A549 (cell line): Measurements from ENCODE around the gene IFT27. TPM values are rescaled to one million over a fixed set of nuclear protein-coding genes. Genes with fewer than 3 reads are reported as not detected.

ENCODE experiments used
- ATAC-seq, 2 experiments: fragments of 200-7000 bp in 1 of 2; fragments of >200 bp in 1 of 2; cut with Nextera tagmentation in 1 of 2; cut with Tn5 transposase in 1 of 2; 3 replicates each; pipeline versions ENCODE4 v1.8.0 to v1.9.1; 2018 to 2020; ENCODE audit warnings: mild to moderate bottlenecking in 1 of 2, moderate library complexity in 1 of 2
- CTCF ChIA-PET: fragments of 300-600 bp; sonication (Branson Sonifier 250); formaldehyde crosslinking; extraction: SDS; loops from one replicate; lab custom pipeline; 2021; ENCODE audit warnings: antibody characterized with exemption, inconsistent platforms; lab: Yijun Ruan, JAX
- POLR2A ChIA-PET: fragments of 350-600 bp; formaldehyde crosslinking; extraction: SDS; loops from one replicate; lab custom pipeline; 2021; ENCODE audit warnings: antibody characterized with exemption, inconsistent platforms; lab: Yijun Ruan, JAX
- DNase-seq, 2 experiments: peaks; one replicate each; pipeline versions ENCODE4 v3.0.0 to v3.0.0-alpha.2; 2011 to 2016; ENCODE audit warnings: low read depth in 1 of 2, low spot score in 1 of 2
- FAIRE-seq: peaks from 2 replicates; lab custom pipeline; 2011; peaks lifted over from hg19 to GRCh38; lab: Jason Lieb, UNC
- H3K27ac ChIP-seq, 2 experiments: fragments of >200 bp; sonication (Bioruptor Twin); formaldehyde crosslinking; 3 replicates each; pipeline ENCODE4 v1.5.1; 2016 to 2017
- H3K4me1 ChIP-seq: fragments of >200 bp; sonication (Bioruptor Twin); formaldehyde crosslinking; 3 replicates; pipeline ENCODE4 v1.6.1; 2016
- H3K4me2 ChIP-seq: fragments of >200 bp; sonication (Bioruptor Twin); formaldehyde crosslinking; 3 replicates; pipeline ENCODE4 v1.6.1; 2016
- H3K4me3 ChIP-seq: fragments of >200 bp; sonication (Bioruptor Twin); formaldehyde crosslinking; 3 replicates; pipeline ENCODE4 v1.5.1; 2016
- H3K9me3 ChIP-seq: fragments of >200 bp; sonication (Bioruptor Twin); formaldehyde crosslinking; 3 replicates; pipeline ENCODE4 v1.6.1; 2016
- BCL3 ChIP-seq: fragments of >200 bp; sonication (Bioruptor Twin); formaldehyde crosslinking; IDR thresholded peaks from 3 replicates; pipeline ENCODE4 v1.6.1; 2016
- CEBPB ChIP-seq, 2 experiments: fragments of >200 bp in 1 of 2; sonication (Bioruptor Twin) in 1 of 2; formaldehyde crosslinking in 1 of 2; IDR thresholded peaks; 2 replicates each; pipeline ENCODE4 v1.6.1; 2012 to 2016
- CHD2 ChIP-seq: fragments of 150-350 bp; IDR thresholded peaks from 2 replicates; pipeline ENCODE4 v1.6.1; 2014; ENCODE audit warnings: low read length; ENCODE audit not compliant: partially characterized antibody
- FOSB ChIP-seq: fragments of 250-450 bp; sonication (Bioruptor Pico); IDR thresholded peaks from 2 replicates; pipeline ENCODE4 v1.5.0; 2020; ENCODE audit warnings: mild to moderate bottlenecking, moderate library complexity
- FOSL2 ChIP-seq, 2 experiments: fragments of 450-650 bp in 1 of 2; fragments of >200 bp in 1 of 2; sonication (Bioruptor Twin) in 1 of 2; formaldehyde crosslinking; IDR thresholded peaks; 2 replicates each; pipeline versions ENCODE4 v1.5.0 to v1.6.1; 2016 to 2020; ENCODE audit warnings: mild to moderate bottlenecking in 1 of 2, moderate library complexity in 1 of 2
- FOXS1 ChIP-seq: fragments of 250-450 bp; sonication (Bioruptor Pico); IDR thresholded peaks from 2 replicates; pipeline ENCODE4 v1.5.0; 2020; ENCODE audit warnings: mild to moderate bottlenecking, moderate library complexity
- JUNB ChIP-seq: fragments of >200 bp; sonication (Bioruptor Twin); formaldehyde crosslinking; IDR thresholded peaks from 2 replicates; pipeline ENCODE4 v1.6.1; 2016
- KDM1A ChIP-seq: fragments of 200-600 bp; sonication (generic); IDR thresholded peaks from 2 replicates; pipeline ENCODE4 v1.6.1; 2016; ENCODE audit warnings: low read depth, mild to moderate bottlenecking
- MAFK ChIP-seq: fragments of 450-650 bp; IDR thresholded peaks from 2 replicates; pipeline ENCODE4 v1.6.1; 2014; ENCODE audit not compliant: partially characterized antibody
- NFE2L2 ChIP-seq: fragments of 150-350 bp; conservative IDR thresholded peaks from 2 replicates; pipeline ENCODE4 v1.6.1; 2014; ENCODE audit warnings: low read length
- PBX3 ChIP-seq: IDR thresholded peaks from 2 replicates; pipeline ENCODE4 v1.6.1; 2012
- RAD21 ChIP-seq, 2 experiments: fragments of >200 bp in 1 of 2; sonication (Bioruptor Twin) in 1 of 2; formaldehyde crosslinking in 1 of 2; IDR thresholded peaks in 1 of 2; conservative IDR thresholded peaks in 1 of 2; 2 replicates in 1 of 2; 3 replicates in 1 of 2; pipeline ENCODE4 v1.6.1; 2012 to 2018; ENCODE audit warnings: inconsistent platforms in 1 of 2
- RARB ChIP-seq: fragments of 250-450 bp; sonication (Bioruptor Pico); IDR thresholded peaks from 2 replicates; pipeline ENCODE4 v1.8.0; 2021; ENCODE audit warnings: mild to moderate bottlenecking, moderate library complexity
- RCOR1 ChIP-seq: fragments of 150-350 bp; IDR thresholded peaks from 2 replicates; pipeline ENCODE4 v1.6.1; 2014; ENCODE audit warnings: antibody characterized with exemption, low read length, low read depth
- RNF2 ChIP-seq: fragments of 200-600 bp; sonication (generic); IDR thresholded peaks from 2 replicates; pipeline ENCODE4 v1.6.1; 2016; ENCODE audit warnings: low read depth, mild to moderate bottlenecking, antibody characterized with exemption, moderate library complexity, borderline replicate concordance
- TFCP2L1 ChIP-seq: fragments of 250-450 bp; sonication (Bioruptor Pico); IDR thresholded peaks from 2 replicates; pipeline ENCODE4 v1.5.0; 2021; ENCODE audit warnings: mild to moderate bottlenecking
- TP53 ChIP-seq: fragments of 250-450 bp; sonication (Bioruptor Pico); IDR thresholded peaks from 2 replicates; pipeline ENCODE4 v1.5.0; 2021; ENCODE audit warnings: mild to moderate bottlenecking, moderate library complexity
- USF2 ChIP-seq: fragments of 450-650 bp; IDR thresholded peaks from 2 replicates; pipeline ENCODE4 v1.6.1; 2014; ENCODE audit warnings: antibody characterized with exemption
- ZC3H11A ChIP-seq: fragments of 450-650 bp; IDR thresholded peaks from 2 replicates; pipeline ENCODE4 v1.6.1; 2014; ENCODE audit warnings: antibody characterized with exemption, mild to moderate bottlenecking
- ZNF302 ChIP-seq: fragments of 250-450 bp; sonication (Bioruptor Pico); IDR thresholded peaks from 2 replicates; pipeline ENCODE4 v1.9.0; 2021; ENCODE audit warnings: inconsistent platforms, mild to moderate bottlenecking, moderate library complexity
- WGBS: methylation state at CpG from one replicate; pipeline ENCODE4 v1.1.6; 2017; ENCODE audit errors: missing lambda C conversion rate; 5-methylcytosine and 5-hydroxymethylcytosine counted together
- polyA plus RNA-seq, 4 experiments: library from polyadenylated mRNA; depleted of rRNA in 3 of 4; stranded (reverse); fragments of >200 nt; fragmentation: RNase III in 1 of 4; extraction: RNeasy Plus Mini Kit Qiagen cat#74134 plus additional on column Dnase treatment in 1 of 4; gene quantifications; 2 replicates in 3 of 4; 3 replicates in 1 of 4; pipeline ENCODE4 v1.2.3, GENCODE V29; 2011 to 2017

IFT27 gene
- polyA plus RNA-seq, 2 of the 4 experiments (the other 2 are of a cell fraction): 17.5 to 24.6 TPM

- H3K4me1 ChIP-seq: no peaks in the 10 kb centered on the region
- POLR2A ChIA-PET: no interaction called here
- FAIRE-seq (no peak), ATAC-seq (no peak), DNase-seq (no peak)
- CTCF ChIA-PET: interaction anchor here (3.9 kb wide), 1 partner anchor 45 kb away, joined by 19 read pairs; no protein-coding TSS in a partner anchor
- no peak overlapping the region for H3K27ac ChIP-seq
- no peak overlapping the region for H3K4me2 ChIP-seq
- TF ChIP-seq USF2 (no peak), FOSB (CRISPR knock-in tag) (no peak), ZNF302 (no peak), KDM1A (no peak), FOSL2 (IDR thresholded peaks at IDR 0.05) (no peak), FOSL2 (CRISPR knock-in tag; IDR thresholded peaks at IDR 0.05) (no peak), NFE2L2 (no peak), RCOR1 (no peak), CHD2 (no peak), ZC3H11A (no peak), TFCP2L1 (CRISPR knock-in tag) (no peak)
- 69% methylated on average over 3 of the region's 3 CpGs for WGBS
- no peak overlapping the region for H3K4me3 ChIP-seq
- no peaks in the 10 kb centered on the region for H3K9me3 ChIP-seq
These were observed 35.3 kb upstream of the IFT27 start for GRCh38 chr22:36811094-36811800.

- Histone ChIP-seq H3K9me3 (no peaks in the 10 kb centered on the region), H3K4me1 (no peaks in the 10 kb centered on the region), H3K4me2 (no peak overlapping the region)
These were observed 33.4 kb upstream of the IFT27 start for GRCh38 chr22:36809351-36809750.

GRCh38 chr22:36808721-36809344, 32.9 kb upstream of the IFT27 start:
- Histone ChIP-seq H3K27ac (no peak overlapping the region), H3K9me3 (no peaks in the 10 kb centered on the region), H3K4me2 (no peak overlapping the region), H3K4me1 (no peaks in the 10 kb centered on the region), H3K4me3 (no peak overlapping the region)
- WGBS: 58% methylated on average over 1 of the region's 1 CpG
- DNase-seq (no peak), FAIRE-seq (no peak), ATAC-seq (no peak)
- ChIA-PET CTCF (interaction anchor here (3.9 kb wide), 1 partner anchor 48 kb away, joined by 19 read pairs; no protein-coding TSS in a partner anchor), POLR2A (no interaction called here)
- TF ChIP-seq JUNB: no peak
- TF ChIP-seq RAD21 (conservative IDR thresholded peaks at IDR 0.05 in 1 of 2, IDR thresholded peaks at IDR 0.05 in 1 of 2): no peak
- no peak for TF ChIP-seq RARB (CRISPR knock-in tag)
- no peak for TF ChIP-seq TP53 (CRISPR knock-in tag)
- TF ChIP-seq CEBPB (IDR thresholded peaks at IDR 0.05): no peak
- TF ChIP-seq FOXS1: no peak
- TF ChIP-seq FOSB (CRISPR knock-in tag): no peak
- no peak for TF ChIP-seq KDM1A
- TF ChIP-seq BCL3: no peak
- no peak for TF ChIP-seq PBX3
- TF ChIP-seq MAFK: no peak

More at GRCh38 chr22:36809351-36809750, 33.4 kb upstream of the IFT27 start:
- H3K27ac ChIP-seq: no peak overlapping the region
- 57% methylated on average over 6 of the region's 6 CpGs for WGBS
- FAIRE-seq (no peak), DNase-seq (no peak)
- H3K4me3 ChIP-seq: no peak overlapping the region
- CTCF ChIA-PET: interaction anchor here (3.9 kb wide), 1 partner anchor 47 kb away, joined by 19 read pairs; no protein-coding TSS in a partner anchor
- TF ChIP-seq RNF2 (no peak), FOSB (CRISPR knock-in tag) (no peak)
- TF ChIP-seq, all 56 proteins: peak for 0
- no peak for ATAC-seq
- POLR2A ChIA-PET: no interaction called here
